B cell (primary cell): ENCODE data around the gene KRT38.

Source experiments
- CTCF ChIP-seq: fragments of 200-600 bp; IDR thresholded peaks from one replicate; pipeline ENCODE4 v1.8.0; 2022; ENCODE audit warnings: antibody characterized with exemption, mild to moderate bottlenecking
- EZH2 ChIP-seq: IDR thresholded peaks from 2 replicates; pipeline ENCODE4 v1.6.1; 2012; ENCODE audit warnings: borderline replicate concordance, low read depth, mild to moderate bottlenecking, moderate library complexity, low read length; ENCODE audit not compliant: insufficient read depth, poor library complexity, severe bottlenecking

- TF ChIP-seq CTCF = no peak
- no peak for TF ChIP-seq EZH2
These were observed 6.8 kb downstream of the KRT38 start for GRCh38 chr17:41434005-41434404.
